COLO668 (cell line): ENCODE results near the gene RUNX3.

Source experiments
- DNase-seq: peaks from one replicate; lab custom pipeline; 2025; ENCODE audit not compliant: unreplicated experiment; lab: John Stamatoyannopoulos, UW

RUNX3 gene

DNA sequence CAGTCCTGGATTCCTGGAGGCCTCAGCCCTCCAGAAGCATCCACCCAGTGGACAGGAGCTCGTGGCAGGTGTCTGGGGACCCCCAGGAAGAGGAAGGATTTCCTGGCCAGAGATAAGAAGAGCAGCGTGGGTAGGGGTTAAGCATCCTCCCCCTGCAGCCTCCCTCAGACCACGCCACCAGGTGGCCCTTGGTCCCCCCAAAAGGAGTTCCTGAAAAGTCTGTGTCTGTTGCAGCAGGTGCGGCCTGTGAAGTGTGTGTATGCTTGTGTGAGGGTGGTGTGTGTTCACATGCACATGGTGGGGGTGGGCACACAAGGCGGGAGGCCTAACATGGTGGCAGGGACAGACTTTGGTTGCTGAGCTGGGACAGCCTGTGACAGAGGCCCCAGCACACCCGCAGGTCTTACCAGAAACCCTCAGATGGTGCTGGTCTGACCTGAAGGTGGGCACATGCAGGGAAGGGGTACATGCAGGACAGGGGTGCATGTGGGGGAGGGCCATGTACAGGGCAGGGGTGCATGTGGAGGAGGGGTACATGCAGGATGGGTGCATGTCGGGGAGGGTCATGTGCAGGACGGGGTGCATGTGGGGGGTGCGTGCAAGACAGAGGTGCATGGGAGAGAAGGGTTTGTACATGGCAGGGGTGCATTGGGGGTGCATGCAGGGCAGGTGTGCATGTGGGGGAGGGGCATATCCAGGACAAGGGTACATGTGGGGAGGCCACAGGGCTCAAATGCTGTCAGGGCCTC is 18.2 kb upstream of the RUNX3 start:
- no peak for DNase-seq

DNA sequence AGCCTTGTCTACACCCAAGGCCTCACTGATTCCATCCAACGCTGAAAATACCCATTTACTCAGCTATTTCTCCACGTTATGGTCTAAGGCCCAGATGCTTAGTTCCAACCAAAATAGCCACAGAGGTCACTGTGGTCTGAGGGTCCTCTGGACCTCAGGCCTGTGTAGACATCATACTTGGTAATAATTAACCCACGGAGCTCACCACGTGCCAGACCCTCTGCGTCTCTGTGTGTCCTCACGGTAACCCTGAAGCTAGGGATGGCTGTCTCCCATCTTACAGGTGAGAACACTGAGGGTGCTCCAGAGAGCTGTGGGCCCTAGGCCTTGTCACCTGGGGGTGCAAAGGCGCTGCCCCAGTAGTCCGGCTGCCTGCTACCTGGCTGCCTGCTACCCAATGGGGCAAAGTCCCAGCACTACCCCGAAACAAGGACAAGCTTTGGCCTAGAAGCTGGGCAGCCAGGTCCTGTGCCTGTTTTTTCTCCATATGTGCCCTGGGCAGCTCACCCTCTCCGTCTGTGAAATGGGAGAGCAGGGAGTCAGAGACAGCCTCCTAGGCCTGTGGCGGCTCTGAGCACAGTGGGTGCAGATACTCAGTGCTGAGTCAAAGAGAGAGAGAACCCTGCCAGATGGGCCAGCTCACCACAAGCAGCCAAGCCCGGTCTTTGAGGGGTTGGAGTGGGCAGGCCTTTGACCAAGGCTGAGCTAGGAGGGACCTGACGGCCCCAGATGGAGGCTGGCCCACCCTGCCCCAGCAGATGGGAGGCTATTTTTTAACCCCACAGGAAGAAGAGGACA is 17.0 kb upstream of the RUNX3 start:
- no peak for DNase-seq

DNA sequence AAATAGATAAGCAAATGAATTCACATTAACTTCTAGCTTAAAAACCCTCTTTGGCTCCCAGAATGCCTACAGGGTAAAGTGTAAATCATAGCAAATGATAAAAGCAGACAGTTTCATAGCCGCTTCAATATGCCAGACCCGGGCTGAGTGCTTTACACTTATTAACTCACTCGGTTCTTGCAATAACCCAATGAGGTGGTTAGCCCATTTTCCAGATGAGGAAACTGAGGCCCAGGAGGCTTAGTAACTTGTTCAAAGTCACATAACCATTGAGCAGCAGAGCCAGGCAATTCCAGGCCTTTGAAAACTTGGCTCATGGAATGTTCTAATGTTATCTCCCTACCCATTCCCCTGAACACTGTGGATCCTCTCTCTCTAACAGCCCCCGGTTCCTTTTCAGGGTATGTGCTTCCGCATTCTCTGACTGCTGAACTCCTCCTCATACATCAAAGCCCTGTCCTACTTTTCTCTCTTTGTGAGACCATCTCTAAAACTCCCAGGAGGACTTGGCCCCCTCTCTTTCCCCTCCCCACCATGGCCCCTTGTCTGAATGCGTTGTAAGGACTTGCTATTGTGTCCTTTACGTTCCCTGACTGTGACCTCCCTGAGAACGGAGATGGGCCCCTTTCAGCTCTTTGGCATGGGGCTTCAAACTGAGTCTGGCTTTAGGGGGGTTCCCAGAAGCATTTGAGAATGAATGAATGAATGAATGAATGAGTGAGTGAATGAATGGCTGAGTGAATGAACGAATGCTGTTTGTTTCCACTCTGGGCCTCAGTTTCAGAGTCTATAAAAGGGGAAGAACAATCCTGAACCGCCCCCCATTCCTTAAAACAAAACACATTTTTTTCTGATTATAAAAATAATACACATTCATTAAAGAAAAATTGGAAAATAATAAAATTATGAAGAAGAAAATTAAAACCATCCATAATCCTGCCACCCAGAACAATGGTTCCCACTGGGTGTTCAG is 15.6 kb upstream of the RUNX3 start:
- no peak for DNase-seq

DNA sequence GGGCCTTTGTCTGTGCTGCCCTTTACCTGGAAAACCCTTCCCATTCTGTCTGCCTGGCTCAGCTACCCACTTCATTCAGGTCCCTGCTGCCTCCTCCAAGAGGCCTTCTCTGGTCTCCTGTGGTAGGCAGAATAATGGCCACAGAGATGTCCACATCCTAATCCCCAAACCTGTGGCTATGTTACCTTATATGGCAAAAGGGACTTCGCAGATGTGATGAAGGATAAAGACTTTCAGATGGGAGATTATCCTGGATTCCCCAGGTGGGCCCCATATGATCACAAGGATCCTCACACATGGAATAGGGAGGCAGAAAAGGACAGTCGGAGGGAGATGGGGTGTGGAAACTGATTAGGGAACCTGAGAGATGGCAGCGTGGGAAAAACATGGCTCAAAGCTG is 14.2 kb upstream of the RUNX3 start:
- DNase-seq: no peak

DNA sequence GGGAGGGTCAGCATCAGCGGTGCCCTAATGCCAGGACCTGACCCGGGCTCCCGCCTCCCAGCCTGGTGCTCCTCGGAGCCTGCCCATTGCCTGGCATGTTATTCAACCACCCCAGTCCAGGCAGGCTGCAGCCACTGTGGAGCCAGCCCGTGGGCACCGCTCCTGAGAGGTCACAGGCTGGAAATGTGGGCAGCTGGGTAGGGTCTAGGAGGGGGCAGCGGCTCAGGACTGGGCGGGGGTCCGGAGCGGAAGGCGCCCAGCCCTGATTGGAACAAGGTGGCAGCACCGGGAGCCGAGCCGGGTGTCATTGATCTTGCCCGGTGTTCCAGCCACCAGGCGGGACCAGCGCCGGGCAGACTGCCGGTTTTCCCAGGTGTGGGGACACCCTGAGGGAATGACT is 12.7 kb upstream of the RUNX3 start:
- DNase-seq: no peak

DNA sequence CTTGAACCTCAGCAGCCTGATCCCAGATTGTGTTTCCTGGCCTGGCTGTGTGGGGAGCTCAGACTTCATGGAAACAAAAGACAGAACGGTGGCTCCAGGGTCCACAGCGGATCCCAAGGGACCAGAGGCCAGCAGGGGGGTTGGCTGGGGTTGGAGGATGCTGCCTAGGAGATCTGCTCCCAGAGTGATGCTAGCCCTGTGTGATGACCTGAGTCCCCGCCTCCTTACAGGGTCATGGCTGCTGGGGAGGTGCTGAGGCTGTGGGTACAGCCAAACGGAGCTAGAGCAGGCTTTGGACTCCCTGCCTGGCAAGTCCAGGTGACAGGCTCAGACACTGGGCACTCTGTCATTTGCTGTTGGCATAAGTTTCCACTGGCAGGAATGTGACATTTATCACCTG is 11.5 kb upstream of the RUNX3 start:
- no peak for DNase-seq

DNA sequence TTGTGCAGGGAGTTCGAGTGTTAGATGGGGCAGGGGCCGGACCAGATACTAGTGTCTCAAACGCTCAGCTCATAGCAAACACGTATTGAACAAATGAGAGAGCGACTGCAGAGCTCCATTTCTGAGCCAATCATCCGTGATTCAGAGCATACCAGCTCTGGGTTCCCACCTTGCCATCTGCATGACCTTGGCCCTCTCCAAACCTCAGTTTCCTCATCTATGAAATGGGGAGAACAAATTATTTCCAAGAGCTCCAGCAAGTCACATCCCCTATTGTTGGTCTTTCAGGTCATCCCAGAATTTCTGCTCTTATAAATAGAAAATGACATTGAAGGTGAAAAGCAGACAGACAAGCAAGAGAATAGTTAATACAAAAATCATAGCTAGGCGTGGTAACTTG is 10.2 kb upstream of the RUNX3 start:
- no peak for DNase-seq

DNA sequence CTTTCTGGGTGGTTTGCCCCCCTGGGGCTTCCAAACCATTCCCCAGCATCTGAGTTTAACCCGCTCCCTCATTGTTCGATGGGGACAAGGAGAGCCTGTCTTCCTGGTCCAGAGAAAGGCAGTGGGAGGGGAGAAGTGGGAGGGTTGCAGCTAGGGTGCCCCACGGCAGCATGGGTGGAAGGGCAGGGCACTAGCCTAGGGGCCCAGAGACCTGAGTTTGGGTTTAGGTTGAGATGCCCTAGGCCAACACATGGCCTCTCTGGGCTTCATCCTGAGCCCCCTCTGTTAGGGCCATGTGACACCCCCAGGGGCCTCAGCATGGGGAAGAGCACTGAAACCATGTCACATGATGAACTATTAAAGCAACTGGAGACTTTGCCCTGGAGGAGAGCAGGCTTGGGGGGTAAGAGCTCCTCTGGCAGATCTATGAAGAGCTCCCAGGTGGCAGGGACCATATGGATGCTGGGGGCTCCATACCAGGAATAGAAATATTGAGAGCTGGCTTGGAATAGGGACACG is 9.7 kb upstream of the RUNX3 start:
- DNase-seq: no peak

DNA sequence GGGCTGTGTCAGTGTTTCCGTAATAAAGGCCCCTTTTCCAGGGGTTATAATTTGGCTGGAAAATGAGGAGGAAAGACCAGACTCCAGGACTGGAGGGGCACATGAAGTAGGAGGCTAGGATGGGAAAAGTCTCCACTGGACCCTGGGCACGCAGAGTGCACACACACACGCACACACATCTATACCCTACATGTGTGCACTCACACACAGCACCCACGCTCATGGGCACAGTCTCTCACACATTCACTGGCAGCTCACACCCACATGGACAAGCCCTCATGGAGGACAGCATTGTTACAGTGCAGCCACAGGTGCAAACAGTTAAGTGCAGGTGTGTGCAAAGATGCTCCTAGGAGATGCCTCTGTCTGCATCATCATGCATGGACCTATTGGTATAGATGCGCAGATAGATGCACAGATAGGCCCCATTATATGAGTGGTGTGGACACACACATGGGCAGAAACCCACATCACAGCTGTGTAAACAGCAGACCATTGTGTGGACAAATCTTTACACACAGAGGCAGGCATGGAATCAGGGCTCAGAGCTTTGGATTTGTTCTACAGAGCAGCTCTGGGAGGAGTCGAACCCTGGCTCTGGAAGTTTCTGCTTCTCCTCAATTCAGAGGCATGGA is 9.1 kb upstream of the RUNX3 start:
- peak; percentile 54 for DNase-seq

DNA sequence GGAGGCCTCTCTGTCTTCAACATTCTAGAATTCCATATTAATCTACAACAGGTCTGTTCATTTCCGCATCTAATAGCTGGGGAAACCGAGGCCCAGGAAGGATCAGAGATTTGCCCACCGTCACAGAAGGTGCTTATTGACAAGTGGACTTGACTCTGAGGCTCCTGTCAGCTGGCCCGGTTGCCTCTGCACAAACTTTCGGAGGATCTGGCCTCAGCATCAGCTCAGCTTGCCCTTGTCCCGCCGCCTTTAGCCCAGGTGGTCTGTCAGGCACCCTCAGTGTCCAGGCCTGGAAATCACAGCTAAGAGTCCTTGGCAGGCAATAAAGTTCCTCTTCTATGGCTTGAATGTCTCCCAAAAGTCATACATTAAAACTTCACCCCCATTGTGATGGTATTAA is 8.2 kb upstream of the RUNX3 start:
- DNase-seq: no peak

DNA sequence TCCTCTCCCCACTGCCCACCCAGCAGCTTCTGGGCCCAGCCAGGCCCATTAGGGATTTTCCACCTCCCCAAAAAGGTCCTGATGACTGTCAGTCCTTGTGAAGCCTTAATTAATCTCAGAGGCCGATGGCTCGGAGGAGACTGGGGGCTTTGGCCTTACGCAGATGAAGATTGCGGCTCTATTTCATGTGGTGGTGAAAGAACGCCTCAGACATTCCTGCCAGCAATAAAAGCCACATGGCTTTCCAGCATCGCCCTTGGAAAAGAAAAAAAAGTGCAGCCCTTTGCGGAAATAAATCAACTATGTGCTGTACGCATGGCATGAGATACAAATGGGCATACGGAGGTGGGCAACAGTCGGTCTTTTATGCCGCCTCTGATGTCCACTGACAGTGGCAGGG is 6.6 kb upstream of the RUNX3 start:
- no peak for DNase-seq

DNA sequence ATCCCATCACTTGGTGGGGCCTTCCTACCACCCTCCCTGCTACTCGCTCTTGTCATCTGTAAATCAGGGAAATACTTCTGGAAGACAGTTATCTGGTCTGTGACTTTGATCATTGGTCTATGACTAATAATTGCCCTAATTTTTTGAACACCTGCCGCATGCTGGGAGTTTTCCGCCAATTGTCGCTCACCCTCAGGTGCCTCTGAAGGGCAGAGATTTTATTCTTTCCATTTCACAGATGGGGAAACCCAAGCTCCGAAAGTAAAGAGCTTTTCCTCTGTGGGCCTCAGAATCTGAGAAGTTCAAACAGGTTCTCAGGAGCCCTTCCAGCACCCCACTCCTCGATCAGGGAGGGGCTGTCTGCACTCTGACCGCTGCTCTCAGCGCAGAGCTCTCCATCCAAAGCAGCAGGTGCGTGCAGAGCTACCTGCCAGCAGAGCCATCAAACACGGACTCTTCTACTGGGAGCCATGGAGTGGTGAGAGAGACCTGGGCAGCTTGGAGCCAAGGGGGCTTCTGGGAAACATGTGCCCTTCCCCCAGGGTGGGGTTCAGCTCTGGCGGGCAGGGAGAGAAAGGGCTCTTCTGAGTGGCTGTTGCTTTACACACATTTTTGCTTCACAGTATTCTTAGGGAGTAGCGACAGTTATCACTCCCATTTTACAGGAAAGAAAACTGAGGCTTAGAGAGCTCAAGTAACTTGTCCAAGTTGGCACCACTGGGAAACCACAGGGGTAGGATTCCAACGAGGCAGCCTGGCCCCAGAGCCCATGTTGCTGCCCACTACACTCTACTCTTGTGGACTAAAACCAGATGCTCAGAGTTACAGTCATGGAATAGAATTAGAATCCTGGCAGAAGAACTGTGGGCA is 5.8 kb upstream of the RUNX3 start:
- DNase-seq: no peak

DNA sequence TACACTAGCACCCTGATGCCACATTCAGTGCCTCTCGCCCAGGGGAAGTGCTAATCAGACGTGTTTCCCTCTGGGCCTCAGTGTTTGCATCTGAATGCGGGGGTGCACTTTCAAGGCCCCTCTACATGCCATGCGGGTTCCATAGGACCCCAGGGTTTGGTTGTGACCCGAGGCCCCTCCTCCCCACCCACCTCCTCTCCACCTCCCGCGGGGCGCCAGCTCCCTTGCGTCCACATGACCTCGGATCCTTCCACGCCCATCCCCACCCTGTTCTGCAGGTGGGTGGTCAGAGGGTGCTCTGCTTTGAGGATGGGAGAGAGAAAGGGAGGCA is 5.1 kb upstream of the RUNX3 start:
- no peak for DNase-seq

DNA sequence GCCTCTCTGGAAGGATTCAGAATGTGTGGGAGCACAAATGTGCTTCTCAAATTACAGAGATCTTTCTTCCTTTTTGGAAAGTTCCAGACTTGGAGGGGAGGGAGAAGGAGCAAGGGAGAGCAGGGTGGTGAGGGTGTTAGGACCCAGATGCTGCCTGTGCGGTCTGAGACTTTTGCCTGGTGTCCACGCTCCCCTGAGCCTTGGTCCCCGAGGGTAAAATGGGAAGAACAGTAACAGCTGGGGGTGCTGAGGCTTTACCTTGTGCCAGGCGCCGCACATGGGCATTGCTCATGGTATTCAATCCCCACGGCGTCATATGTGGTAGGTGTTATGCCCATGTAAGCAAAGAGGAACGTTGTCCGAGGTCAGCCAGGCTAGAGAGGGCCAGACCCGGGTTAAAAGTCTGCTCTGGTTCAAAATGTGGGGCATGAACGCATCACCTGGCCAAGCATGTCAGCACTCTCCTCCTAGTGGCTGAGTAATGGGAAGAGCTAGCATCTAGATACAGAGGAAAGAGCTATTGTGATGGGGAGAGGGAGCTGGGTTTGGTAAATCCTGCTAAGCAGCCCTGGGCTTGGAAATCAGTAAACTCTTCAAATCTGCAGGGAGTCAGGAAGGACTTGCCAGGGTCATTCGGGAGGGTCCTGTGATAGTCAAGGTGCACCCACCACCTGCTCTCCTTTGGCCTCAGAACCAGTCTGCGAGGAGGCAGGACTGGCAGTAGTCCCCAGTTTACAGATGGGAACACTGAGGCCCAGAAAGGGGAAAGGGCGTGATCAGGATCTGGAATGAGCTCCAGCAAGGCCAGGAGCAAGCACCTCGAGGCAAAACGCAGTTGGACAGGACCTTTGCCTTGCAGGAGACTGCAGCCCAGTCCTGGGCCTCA is 4.5 kb upstream of the RUNX3 start:
- DNase-seq: no peak

DNA sequence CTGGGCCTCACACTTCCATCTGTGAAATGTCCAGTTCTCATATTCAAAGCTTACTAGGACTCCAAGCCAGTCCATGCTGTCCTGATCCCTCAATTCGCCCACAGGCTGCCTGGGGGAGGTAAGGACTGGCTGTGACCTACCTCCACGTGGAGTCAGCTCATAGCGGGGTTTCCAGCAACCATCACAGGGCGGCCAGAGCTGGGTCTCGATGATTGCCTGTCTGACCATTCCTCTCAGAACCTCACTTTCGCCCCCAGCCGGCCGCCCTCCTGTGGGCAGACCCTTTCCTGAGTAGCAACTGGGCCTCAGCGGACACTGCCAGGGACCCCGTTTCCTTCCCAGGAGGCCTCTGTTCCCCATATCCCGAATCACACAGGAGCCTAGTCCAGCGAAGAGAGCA is 3.4 kb upstream of the RUNX3 start:
- no peak for DNase-seq

DNA sequence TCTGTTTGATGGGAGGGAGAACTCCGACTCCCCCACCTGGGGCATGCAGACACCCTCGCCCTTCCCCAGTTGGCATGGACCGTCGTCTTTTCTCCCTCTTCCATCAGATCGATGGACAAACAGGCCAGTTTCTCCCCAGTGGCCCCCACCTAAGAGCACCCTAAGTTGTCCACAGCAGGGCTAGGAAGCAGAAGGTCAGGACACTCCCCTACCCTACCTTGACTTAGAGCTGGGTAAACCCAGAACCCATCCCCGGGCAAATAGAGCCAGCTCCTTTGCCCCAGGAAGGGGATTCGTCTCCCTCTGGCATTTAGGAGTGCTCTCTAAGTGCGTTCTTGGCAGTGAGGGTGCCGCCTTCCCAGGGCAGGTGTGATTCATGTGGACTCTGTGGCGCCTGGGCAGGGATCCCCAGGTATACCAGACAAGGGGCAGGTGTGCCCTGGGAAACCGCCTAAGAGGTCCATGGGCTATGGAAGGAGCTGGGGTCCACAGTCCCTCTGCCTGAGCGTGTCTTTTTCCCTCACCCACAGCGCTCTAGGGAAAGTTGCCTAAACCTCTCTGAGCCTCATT is 2.7 kb upstream of the RUNX3 start:
- no peak for DNase-seq

DNA sequence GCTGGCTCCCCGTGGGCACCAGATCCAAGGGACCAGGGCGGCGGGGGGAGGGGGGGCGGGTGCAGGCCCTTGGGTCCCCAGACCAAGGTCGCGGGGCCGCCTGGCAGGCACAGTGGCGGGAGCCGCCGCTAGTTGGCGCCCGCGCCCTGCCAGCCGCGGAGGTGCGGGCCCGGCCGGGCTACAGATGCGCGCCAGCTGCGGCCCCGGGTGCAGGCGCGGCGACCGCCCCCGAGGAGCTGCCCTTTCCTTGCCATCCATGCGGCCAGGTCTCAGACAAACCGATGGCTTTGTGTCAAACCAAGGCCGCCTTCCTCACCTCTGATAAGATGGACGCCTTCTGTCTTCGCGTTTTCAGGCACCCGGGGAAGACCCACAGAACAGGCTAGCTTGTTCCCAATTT is 2.2 kb upstream of the RUNX3 start:
- DNase-seq: peak; percentile 69

DNA sequence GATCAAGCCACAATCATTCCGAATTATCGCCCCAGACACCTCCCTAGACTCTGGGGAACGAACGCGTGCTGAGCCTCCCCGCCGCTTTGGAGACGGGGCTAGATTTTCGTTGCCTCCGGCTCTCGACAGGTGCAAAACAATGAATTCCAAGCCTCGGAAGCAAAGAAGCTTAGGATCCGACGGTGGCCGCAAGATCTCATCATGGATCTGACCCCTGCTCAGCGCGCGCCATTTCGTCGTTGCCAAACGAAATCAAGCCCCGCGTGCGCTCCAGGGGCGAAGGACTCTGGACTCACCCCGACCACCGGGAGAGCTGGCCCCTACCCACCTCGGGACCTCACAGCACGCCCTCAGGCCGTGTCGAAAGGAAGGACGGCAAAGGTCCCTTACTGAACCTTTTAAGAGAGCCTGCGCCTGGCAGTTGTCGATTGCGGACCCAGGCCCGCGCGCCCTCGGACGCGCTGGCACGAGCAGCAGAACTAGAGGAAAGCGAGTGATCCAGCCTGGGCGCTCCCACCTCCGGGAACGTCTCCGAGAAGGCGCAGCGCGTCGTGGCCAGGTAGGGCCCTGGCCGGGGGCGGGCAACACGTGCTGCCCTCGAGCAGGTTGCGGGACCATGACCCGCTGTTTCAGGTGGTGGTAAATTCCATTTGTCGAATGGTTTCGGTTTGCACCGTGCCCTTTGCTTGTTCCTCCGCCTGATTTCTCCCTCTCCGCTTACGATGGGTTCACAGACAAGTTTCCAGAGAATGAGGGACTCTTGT is 1.6 kb upstream of the RUNX3 start:
- DNase-seq: no peak
